ENCODE data around the gene ARSG. TPM values are rescaled to one million over a fixed set of nuclear protein-coding genes. Genes with fewer than 3 reads are reported as not detected.

Gene ARSG
- total and polyA plus RNA-seq, 2 experiments from 2014 or later, result 1.7 to 5.1 TPM

DNA sequence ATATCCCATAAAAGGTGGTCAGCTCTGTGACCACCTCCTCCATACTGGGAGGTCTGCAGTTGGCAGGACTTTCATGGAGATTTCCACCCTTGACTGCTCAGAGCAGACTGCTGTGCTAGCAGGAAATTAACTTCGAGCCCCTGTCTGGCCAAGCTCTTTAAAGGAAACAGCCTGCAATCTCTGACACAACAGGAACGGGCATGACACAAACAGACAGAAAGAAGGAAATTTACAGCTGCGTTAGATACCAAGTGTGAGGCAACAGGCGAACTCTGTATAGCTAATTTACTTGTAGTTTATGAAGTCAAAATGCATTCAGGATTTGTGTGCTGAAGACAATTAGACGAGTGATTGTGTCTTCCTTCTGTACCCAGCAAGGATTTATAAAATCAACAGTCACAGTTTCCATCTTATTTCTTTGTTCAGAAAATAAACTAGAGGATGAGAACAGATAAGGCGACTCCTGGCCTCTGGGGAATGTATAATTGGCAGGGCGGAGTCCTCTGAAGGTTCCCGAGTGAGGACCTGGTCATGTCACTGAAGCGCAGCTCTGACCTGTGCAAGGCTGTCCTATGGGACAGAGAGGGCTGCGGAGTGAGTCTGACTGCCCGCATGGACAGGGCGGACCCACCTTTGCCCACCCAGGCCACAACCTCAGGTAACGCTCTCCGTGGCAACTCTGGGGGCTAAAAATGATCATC is 149.9 kb downstream of the ARSG start:
- H3K9me3 Mint-ChIP-seq, result no peaks in the 10 kb centered on the region
- no peaks in the 10 kb centered on the region for H3K27me3 ChIP-seq (ENCODE audit: insufficient read depth)
- DNase-seq (ENCODE audit: low spot score) (no peak), ATAC-seq (no peak)
- H3F3A ChIP-seq (replicated peaks; ENCODE audit: low read depth), result no peaks in the 10 kb centered on the region
- no peak overlapping the region for H3K4me2 ChIP-seq
- no peaks in the 10 kb centered on the region for H4K20me1 ChIP-seq (replicated peaks; ENCODE audit: insufficient read depth)
- no peak for TF ChIP-seq EZH2phosphoT487 (IDR thresholded peaks at IDR 0.05; ENCODE audit: unreplicated experiment)
- TF ChIP-seq EZH2 (IDR thresholded peaks at IDR 0.05; ENCODE audit: low read depth, unreplicated experiment), result no peak
- TF ChIP-seq, protein P1, sequence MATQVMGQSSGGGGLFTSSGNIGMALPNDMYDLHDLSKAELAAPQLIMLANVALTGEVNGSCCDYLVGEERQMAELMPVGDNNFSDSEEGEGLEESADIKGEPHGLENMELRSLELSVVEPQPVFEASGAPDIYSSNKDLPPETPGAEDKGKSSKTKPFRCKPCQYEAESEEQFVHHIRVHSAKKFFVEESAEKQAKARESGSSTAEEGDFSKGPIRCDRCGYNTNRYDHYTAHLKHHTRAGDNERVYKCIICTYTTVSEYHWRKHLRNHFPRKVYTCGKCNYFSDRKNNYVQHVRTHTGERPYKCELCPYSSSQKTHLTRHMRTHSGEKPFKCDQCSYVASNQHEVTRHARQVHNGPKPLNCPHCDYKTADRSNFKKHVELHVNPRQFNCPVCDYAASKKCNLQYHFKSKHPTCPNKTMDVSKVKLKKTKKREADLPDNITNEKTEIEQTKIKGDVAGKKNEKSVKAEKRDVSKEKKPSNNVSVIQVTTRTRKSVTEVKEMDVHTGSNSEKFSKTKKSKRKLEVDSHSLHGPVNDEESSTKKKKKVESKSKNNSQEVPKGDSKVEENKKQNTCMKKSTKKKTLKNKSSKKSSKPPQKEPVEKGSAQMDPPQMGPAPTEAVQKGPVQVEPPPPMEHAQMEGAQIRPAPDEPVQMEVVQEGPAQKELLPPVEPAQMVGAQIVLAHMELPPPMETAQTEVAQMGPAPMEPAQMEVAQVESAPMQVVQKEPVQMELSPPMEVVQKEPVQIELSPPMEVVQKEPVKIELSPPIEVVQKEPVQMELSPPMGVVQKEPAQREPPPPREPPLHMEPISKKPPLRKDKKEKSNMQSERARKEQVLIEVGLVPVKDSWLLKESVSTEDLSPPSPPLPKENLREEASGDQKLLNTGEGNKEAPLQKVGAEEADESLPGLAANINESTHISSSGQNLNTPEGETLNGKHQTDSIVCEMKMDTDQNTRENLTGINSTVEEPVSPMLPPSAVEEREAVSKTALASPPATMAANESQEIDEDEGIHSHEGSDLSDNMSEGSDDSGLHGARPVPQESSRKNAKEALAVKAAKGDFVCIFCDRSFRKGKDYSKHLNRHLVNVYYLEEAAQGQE (IDR thresholded peaks at IDR 0.05; ENCODE audit: unreplicated experiment), result no peak
- TF ChIP-seq, protein P2, sequence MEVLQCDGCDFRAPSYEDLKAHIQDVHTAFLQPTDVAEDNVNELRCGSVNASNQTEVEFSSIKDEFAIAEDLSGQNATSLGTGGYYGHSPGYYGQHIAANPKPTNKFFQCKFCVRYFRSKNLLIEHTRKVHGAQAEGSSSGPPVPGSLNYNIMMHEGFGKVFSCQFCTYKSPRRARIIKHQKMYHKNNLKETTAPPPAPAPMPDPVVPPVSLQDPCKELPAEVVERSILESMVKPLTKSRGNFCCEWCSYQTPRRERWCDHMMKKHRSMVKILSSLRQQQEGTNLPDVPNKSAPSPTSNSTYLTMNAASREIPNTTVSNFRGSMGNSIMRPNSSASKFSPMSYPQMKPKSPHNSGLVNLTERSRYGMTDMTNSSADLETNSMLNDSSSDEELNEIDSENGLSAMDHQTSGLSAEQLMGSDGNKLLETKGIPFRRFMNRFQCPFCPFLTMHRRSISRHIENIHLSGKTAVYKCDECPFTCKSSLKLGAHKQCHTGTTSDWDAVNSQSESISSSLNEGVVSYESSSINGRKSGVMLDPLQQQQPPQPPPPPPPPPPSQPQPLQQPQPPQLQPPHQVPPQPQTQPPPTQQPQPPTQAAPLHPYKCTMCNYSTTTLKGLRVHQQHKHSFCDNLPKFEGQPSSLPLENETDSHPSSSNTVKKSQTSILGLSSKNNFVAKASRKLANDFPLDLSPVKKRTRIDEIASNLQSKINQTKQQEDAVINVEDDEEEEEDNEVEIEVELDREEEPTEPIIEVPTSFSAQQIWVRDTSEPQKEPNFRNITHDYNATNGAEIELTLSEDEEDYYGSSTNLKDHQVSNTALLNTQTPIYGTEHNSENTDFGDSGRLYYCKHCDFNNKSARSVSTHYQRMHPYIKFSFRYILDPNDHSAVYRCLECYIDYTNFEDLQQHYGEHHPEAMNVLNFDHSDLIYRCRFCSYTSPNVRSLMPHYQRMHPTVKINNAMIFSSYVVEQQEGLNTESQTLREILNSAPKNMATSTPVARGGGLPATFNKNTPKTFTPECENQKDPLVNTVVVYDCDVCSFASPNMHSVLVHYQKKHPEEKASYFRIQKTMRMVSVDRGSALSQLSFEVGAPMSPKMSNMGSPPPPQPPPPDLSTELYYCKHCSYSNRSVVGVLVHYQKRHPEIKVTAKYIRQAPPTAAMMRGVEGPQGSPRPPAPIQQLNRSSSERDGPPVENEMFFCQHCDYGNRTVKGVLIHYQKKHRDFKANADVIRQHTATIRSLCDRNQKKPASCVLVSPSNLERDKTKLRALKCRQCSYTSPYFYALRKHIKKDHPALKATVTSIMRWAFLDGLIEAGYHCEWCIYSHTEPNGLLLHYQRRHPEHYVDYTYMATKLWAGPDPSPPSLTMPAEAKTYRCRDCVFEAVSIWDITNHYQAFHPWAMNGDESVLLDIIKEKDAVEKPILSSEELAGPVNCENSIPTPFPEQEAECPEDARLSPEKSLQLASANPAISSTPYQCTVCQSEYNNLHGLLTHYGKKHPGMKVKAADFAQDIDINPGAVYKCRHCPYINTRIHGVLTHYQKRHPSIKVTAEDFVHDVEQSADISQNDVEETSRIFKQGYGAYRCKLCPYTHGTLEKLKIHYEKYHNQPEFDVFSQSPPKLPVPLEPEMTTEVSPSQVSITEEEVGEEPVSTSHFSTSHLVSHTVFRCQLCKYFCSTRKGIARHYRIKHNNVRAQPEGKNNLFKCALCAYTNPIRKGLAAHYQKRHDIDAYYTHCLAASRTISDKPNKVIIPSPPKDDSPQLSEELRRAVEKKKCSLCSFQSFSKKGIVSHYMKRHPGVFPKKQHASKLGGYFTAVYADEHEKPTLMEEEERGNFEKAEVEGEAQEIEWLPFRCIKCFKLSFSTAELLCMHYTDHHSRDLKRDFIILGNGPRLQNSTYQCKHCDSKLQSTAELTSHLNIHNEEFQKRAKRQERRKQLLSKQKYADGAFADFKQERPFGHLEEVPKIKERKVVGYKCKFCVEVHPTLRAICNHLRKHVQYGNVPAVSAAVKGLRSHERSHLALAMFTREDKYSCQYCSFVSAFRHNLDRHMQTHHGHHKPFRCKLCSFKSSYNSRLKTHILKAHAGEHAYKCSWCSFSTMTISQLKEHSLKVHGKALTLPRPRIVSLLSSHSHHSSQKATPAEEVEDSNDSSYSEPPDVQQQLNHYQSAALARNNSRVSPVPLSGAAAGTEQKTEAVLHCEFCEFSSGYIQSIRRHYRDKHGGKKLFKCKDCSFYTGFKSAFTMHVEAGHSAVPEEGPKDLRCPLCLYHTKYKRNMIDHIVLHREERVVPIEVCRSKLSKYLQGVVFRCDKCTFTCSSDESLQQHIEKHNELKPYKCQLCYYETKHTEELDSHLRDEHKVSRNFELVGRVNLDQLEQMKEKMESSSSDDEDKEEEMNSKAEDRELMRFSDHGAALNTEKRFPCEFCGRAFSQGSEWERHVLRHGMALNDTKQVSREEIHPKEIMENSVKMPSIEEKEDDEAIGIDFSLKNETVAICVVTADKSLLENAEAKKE (CRISPR knock-in tag; IDR thresholded peaks at IDR 0.05), result no peak
- TF ChIP-seq, protein P3, sequence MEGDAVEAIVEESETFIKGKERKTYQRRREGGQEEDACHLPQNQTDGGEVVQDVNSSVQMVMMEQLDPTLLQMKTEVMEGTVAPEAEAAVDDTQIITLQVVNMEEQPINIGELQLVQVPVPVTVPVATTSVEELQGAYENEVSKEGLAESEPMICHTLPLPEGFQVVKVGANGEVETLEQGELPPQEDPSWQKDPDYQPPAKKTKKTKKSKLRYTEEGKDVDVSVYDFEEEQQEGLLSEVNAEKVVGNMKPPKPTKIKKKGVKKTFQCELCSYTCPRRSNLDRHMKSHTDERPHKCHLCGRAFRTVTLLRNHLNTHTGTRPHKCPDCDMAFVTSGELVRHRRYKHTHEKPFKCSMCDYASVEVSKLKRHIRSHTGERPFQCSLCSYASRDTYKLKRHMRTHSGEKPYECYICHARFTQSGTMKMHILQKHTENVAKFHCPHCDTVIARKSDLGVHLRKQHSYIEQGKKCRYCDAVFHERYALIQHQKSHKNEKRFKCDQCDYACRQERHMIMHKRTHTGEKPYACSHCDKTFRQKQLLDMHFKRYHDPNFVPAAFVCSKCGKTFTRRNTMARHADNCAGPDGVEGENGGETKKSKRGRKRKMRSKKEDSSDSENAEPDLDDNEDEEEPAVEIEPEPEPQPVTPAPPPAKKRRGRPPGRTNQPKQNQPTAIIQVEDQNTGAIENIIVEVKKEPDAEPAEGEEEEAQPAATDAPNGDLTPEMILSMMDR (conservative IDR thresholded peaks at IDR 0.05; ENCODE audit: low read depth in 2 of 2), result no peak
- no peak for TF ChIP-seq POLR2AphosphoS5 (IDR thresholded peaks at IDR 0.05; ENCODE audit: low read depth)
- TF ChIP-seq, protein P4, sequence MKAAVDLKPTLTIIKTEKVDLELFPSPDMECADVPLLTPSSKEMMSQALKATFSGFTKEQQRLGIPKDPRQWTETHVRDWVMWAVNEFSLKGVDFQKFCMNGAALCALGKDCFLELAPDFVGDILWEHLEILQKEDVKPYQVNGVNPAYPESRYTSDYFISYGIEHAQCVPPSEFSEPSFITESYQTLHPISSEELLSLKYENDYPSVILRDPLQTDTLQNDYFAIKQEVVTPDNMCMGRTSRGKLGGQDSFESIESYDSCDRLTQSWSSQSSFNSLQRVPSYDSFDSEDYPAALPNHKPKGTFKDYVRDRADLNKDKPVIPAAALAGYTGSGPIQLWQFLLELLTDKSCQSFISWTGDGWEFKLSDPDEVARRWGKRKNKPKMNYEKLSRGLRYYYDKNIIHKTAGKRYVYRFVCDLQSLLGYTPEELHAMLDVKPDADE (IDR thresholded peaks at IDR 0.05), result no peak
- TF ChIP-seq NANOG (IDR thresholded peaks at IDR 0.05; ENCODE audit: borderline replicate concordance), result no peak
- TF ChIP-seq CREB1 (CRISPR knock-in tag; IDR thresholded peaks at IDR 0.05; ENCODE audit: low read depth), result no peak
- no peak for TF ChIP-seq ZNF331 (CRISPR knock-in tag; IDR thresholded peaks at IDR 0.05; ENCODE audit: low read depth)
- TF ChIP-seq ZNF114 (CRISPR knock-in tag; IDR thresholded peaks at IDR 0.05), result no peak
- no peak for TF ChIP-seq STAT1 (IDR thresholded peaks at IDR 0.05; ENCODE audit: unreplicated experiment)
- TF ChIP-seq JUNB (IDR thresholded peaks at IDR 0.05; ENCODE audit: unreplicated experiment), result no peak
- peak overlapping the region; percentile 19; the same call in 1 of the 2 replicates for H3K27ac Mint-ChIP-seq
- no peak overlapping the region for H3K4me3 Mint-ChIP-seq
- no peak overlapping the region for H2AFZ ChIP-seq
- H3K4me1 ChIP-seq (ENCODE audit: insufficient read depth), result no peaks in the 10 kb centered on the region
- H3K79me2 ChIP-seq (replicated peaks; ENCODE audit: insufficient read depth), result no peaks in the 10 kb centered on the region
- no peaks in the 10 kb centered on the region for H3K27me3 Mint-ChIP-seq (ENCODE audit: insufficient read depth, low read depth, poor library complexity)
- H3K27ac ChIP-seq (ENCODE audit: low read depth), result no peak overlapping the region
- no peaks in the 10 kb centered on the region for H3K36me3 ChIP-seq (ENCODE audit: insufficient read depth)
- no peak overlapping the region for H3K4me3 ChIP-seq
- H3K9me2 ChIP-seq (ENCODE audit: insufficient read depth), result no peaks in the 10 kb centered on the region
- peaks cover 7% of the 10 kb centered on the region for H3K4me1 Mint-ChIP-seq
- H3K36me3 Mint-ChIP-seq (ENCODE audit: low read depth), result no peaks in the 10 kb centered on the region; the same call in 2 of the 3 replicates
